Measurements from ENCODE around the gene HUNK.

The HUNK gene

DNA sequence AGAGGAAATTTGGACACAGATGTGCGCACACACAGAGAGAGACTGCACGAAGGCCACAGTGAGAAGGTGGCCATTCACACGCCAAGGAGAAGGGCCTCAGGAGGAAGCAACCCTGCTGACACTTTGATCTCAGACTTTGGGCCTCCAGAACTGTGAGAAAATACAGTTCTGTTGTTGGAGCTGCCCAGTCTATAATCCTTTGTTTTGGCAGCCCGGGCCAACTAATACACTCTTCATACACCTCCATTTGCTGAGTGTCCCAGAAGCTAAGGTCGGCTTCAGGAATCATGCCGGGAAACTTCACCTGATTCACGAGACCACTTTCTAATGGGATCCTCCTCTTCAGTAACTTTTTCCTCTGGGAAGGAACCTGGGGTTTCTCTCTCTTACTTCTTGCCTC lies 23.2 kb downstream of the HUNK start:
- no peak for DNase-seq (ENCODE audit: low spot score)

- no peak for DNase-seq (ENCODE audit: low spot score)
These were observed 24.5 kb downstream of the HUNK start for GRCh38 chr21:31897311-31897710.

GRCh38 chr21:31898933-31899630 lies 26.3 kb downstream of the HUNK start:
- DNase-seq (ENCODE audit: low spot score), result no peak

DNA sequence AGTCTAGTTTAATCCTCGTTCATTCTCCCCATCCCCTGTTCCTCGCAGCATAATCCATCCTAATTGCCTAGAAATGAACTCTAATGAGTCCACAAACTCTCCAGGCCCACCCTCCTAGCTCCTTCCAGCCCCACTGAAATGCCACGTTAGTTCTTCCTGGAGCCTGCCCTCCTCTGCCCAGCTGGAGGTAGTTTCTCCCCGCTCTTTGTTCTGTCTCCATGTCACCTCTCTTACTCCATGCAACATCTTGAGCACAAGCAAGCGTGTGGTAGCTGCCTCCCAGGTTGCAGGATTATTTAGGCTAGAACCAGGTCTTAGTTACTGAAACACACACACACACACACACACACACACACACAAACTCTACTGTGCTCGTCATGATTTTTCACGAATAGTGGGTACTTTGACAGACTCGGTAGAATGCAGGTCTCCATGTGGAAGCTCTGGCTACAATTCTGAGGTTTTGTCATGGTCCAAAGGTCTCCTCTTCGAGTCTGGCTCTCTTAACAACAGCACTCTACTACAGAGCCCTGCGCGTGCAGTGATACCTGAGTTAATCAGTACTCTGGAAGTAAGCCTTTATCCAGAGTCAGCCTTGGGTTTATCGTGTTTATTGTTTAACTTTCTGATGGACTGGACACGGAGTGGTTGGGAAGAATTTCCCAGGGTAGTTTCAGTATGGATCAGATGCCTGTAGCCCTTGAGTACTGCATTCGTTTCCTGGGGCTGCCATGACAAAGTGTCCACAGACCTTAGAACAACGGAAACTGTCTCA lies 27.5 kb downstream of the HUNK start:
- no peak for DNase-seq (ENCODE audit: low spot score)

GRCh38 chr21:31901315-31901714 lies 28.5 kb downstream of the HUNK start:
- no peak for DNase-seq (ENCODE audit: low spot score)

DNA sequence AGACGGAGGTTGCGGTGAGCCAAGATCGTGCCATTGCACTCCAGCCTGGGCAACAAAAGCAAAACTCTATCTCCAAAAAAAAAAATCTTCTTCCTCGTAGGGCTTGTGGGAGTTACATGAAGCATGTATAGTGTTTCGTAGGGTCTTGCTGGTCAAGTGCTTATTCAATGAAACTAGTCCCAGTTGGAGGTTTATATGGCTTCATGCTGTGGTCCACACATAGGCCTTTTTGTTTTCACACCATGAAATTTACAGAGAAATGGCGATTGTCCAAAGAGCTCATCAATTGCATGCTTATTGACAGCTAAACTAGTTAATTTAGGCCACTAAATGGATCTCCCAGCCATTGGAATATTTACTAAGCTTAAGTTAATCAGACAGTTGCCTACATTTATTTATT lies 29.6 kb downstream of the HUNK start:
- no peak for DNase-seq (ENCODE audit: low spot score)

- DNase-seq (ENCODE audit: low spot score), result no peak
These were observed 31.1 kb downstream of the HUNK start for GRCh38 chr21:31903896-31904295.

DNA sequence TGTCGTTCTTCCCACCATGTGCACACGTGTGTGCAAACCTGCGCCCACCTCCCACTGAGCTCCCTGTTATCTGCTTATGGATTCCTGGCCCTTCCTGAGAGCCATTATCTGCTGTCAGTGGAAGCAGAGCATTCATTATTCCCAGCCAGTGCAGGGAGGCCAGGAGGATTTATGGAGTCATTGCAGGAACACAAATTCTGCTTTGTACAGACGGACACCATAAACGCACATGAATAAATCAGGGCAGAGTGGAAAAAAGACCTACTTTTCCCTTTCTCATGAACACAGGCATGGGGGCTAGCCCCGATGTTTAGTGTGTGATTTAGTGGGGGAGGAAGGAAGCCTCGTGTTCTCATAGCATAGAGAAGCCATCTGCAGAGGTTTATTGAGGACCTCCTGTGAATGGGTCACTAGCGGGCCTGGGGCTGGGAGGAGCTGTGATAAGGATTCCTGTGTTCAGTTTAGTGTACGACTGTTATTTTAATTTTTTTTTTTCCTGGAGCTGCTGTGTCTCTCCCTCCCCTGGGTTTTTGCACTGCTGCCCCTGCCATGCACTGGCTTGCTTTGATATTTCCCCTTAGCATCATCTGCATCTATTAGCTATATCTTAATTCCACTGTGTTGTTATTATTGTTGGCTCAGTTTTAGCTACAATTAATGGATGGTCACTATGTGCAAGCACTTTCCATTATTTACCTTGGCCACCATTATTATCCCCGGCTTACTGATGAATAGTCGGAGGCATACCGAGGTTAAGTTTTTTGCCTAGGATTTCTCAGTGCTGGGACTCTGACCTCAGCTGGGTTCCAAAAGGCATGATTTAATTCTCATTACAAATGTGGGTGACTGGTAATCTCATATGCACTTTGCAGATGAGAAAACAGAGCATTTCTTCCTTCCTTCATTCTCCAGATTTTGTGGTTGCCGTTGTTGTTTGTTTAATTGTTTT lies 33.0 kb downstream of the HUNK start:
- DNase-seq (ENCODE audit: low spot score), result no peak

DNA sequence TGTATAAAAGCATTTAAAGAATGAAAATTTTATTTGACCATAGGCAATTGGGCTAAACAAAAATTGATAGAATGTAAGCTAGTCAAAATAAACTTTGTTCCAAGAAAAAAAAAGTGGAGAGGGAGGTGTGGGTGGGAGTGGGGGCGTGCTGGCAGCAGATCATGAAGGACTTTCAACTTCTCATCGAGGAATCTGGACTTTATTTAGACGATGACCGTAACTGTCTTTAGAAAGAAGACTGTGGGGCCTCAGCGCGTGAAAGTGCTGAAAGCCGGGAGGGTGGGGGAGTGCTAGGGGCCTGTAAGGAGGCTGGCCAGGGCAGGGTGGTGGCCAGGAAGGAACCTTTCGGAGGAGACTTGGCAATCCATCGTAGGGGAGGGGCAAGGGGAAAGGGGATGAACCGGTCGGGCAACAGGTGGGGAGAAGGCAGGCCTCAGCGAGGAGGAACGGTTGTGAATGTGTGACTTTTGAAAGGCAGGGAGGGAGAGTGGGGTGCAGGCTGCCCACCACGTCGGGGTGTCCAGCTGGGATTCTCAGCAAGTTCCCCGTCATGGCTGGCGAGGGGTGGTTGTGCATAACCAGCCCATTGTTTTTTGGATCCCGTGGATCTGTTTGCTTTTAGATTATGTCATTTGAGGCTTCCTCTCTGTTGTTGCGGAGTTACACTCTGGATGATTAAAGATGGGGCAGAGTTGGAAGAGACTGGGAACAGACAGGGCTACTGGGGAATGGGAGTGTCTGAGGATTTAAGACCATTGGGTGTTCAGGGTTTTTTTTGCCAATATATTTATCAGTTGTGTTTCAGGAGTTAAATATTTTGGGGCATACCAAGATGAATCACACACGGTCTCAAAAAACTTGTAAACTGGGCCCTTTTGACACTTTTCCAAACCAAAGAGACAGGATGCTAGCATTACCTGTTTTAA lies 35.5 kb downstream of the HUNK start:
- DNase-seq (ENCODE audit: low spot score), result no peak

GRCh38 chr21:31909153-31910073 lies 36.6 kb downstream of the HUNK start:
- no peak for DNase-seq (ENCODE audit: low spot score)

DNA sequence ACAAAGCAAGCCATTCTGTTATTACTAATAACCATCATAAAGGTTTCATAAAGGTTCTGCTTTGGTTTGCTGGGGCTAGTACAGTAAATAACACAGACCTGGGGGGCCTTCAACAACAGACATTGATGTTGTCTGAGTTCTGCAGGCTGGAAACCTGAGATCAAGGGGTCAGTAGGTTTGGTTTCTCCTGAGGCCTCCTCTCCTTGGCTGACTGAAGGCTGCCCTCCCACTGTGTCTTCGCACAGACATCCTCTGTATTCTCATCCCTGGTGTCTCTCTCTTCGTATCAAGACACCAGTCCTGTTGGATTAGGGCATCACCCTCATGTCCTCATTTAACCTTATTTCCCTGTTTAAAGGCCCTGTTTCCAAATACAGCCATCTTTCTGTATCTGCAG lies 37.3 kb downstream of the HUNK start:
- no peak for DNase-seq (ENCODE audit: low spot score)

GRCh38 chr21:31911138-31911907 lies 38.5 kb downstream of the HUNK start:
- DNase-seq (ENCODE audit: low spot score), result no peak

GRCh38 chr21:31912501-31912900 lies 39.7 kb downstream of the HUNK start:
- DNase-seq (ENCODE audit: low spot score), result no peak

GRCh38 chr21:31913182-31913608 lies 40.4 kb downstream of the HUNK start:
- DNase-seq (ENCODE audit: low spot score), result no peak

- DNase-seq (ENCODE audit: low spot score), result no peak
These were observed 41.7 kb downstream of the HUNK start for GRCh38 chr21:31914472-31914871.

GRCh38 chr21:31915566-31915965 lies 42.7 kb downstream of the HUNK start:
- no peak for DNase-seq (ENCODE audit: low spot score)

DNA sequence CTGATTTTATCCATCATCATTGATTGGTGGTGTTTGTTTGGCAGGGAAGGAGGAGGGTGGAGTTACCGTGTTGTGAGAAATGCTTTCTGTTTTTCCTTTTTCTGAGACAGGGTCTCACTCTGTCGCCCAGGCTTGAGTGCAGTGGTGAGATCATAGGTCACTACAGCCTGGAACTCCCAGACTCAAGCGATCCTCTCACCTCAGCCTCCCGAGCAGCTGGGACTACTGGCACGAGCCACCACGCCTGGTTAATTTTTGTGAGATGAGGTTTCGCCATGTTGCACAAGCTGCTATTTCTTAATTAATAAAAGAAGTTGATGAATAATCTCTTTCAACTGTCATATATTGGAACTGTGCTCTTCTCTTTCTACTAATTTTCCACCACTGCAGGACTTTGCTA lies 44.3 kb downstream of the HUNK start:
- DNase-seq (ENCODE audit: low spot score), result no peak

GRCh38 chr21:31918250-31918775 lies 45.5 kb downstream of the HUNK start:
- DNase-seq (ENCODE audit: low spot score), result no peak

GRCh38 chr21:31920275-31920674 lies 47.5 kb downstream of the HUNK start:
- no peak for DNase-seq (ENCODE audit: low spot score)

All from COLO829 (cell line).